ENCODE data around the gene KIF2C. TPM values are rescaled to one million over a fixed set of nuclear protein-coding genes. Genes with fewer than 3 reads are reported as not detected.
A peak's percentile ranks its signal among the peaks of the same experiment; 100 is the strongest.

KIF2C gene
- total and polyA plus RNA-seq, 9 of the 15 experiments (the other 6 are each of a cell fraction or from before 2014, with no cell fraction given) = 84.9 to 226 (median 169) TPM

GRCh38 chr1:44807364-44808062 is 67.9 kb downstream of the KIF2C start (continued):
- TF ChIP-seq, protein P1, sequence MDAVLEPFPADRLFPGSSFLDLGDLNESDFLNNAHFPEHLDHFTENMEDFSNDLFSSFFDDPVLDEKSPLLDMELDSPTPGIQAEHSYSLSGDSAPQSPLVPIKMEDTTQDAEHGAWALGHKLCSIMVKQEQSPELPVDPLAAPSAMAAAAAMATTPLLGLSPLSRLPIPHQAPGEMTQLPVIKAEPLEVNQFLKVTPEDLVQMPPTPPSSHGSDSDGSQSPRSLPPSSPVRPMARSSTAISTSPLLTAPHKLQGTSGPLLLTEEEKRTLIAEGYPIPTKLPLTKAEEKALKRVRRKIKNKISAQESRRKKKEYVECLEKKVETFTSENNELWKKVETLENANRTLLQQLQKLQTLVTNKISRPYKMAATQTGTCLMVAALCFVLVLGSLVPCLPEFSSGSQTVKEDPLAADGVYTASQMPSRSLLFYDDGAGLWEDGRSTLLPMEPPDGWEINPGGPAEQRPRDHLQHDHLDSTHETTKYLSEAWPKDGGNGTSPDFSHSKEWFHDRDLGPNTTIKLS (IDR thresholded peaks at IDR 0.05; ENCODE audit: borderline replicate concordance, low read depth) = peak; percentile 88
- TF ChIP-seq TCF3 (CRISPR knock-in tag; IDR thresholded peaks at IDR 0.05) (peak; percentile 10; the same call in 1 of the 2 replicates), PHB (CRISPR knock-in tag; IDR thresholded peaks at IDR 0.05) (peak; percentile 64; the same call in 1 of the 2 replicates), RFX7 (CRISPR knock-in tag; IDR thresholded peaks at IDR 0.05) (no peak), ARHGAP35 (IDR thresholded peaks at IDR 0.05; ENCODE audit: partially characterized antibody) (no peak), ZNF263 (CRISPR knock-in tag; IDR thresholded peaks at IDR 0.05; ENCODE audit: borderline replicate concordance) (no peak; the same call in 1 of the 2 replicates), ZKSCAN3 (CRISPR knock-in tag; IDR thresholded peaks at IDR 0.05) (no peak), HMGN3 (IDR thresholded peaks at IDR 0.05; ENCODE audit: borderline replicate concordance, extremely low read depth, insufficient read length, low read depth, low read length) (peak; percentile 68), VEZF1 (CRISPR knock-in tag; IDR thresholded peaks at IDR 0.05) (peak; percentile 93), RUNX1 (IDR thresholded peaks at IDR 0.05; ENCODE audit: low read depth) (no peak; the same call in 1 of the 2 replicates), NFIC (IDR thresholded peaks at IDR 0.05) (peak; percentile 75), FOXA1 (IDR thresholded peaks at IDR 0.05; ENCODE audit: borderline replicate concordance) (no peak), SMARCA4 (IDR thresholded peaks at IDR 0.05) (peak; percentile 87), CCAR2 (IDR thresholded peaks at IDR 0.05; ENCODE audit: low read depth, low read length) (no peak), SAFB (IDR thresholded peaks at IDR 0.05; ENCODE audit: borderline replicate concordance, low read depth, low read length) (no peak), TFAM (CRISPR knock-in tag; conservative IDR thresholded peaks at IDR 0.05) (no peak), ELK3 (CRISPR knock-in tag; IDR thresholded peaks at IDR 0.05) (peak; percentile 18; the same call in 1 of the 2 replicates), SIN3B (IDR thresholded peaks at IDR 0.05; ENCODE audit: low read depth) (no peak), KDM1A (IDR thresholded peaks at IDR 0.05) (peak in 1 of 2 experiments; percentile 29; a peak in 2 of 4 replicates), MAFF (IDR thresholded peaks at IDR 0.05; ENCODE audit: low read length) (no peak), MEIS2 (IDR thresholded peaks at IDR 0.05; ENCODE audit: partially characterized antibody) (peak; percentile 46), TBL1XR1 (IDR thresholded peaks at IDR 0.05; ENCODE audit: low read length in 2 of 2) (0 out of 4 replicates have a peak, but pooled peaks have one; percentile 25 to 38), STAG1 (CRISPR knock-in tag; IDR thresholded peaks at IDR 0.05; ENCODE audit: borderline replicate concordance) (no peak), ESRRA (IDR thresholded peaks at IDR 0.05; ENCODE audit: borderline replicate concordance, low read depth) (peak; percentile 92), BCOR (IDR thresholded peaks at IDR 0.05) (no peak)
- TF ChIP-seq, protein P2, sequence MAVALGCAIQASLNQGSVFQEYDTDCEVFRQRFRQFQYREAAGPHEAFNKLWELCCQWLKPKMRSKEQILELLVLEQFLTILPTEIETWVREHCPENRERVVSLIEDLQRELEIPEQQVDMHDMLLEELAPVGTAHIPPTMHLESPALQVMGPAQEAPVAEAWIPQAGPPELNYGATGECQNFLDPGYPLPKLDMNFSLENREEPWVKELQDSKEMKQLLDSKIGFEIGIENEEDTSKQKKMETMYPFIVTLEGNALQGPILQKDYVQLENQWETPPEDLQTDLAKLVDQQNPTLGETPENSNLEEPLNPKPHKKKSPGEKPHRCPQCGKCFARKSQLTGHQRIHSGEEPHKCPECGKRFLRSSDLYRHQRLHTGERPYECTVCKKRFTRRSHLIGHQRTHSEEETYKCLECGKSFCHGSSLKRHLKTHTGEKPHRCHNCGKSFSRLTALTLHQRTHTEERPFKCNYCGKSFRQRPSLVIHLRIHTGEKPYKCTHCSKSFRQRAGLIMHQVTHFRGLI (CRISPR knock-in tag; IDR thresholded peaks at IDR 0.05) = peak; percentile 81; the same call in 1 of the 2 replicates

All from K562 (cell line).